HEK293 (cell line): Measurements from ENCODE around the gene ZNF865.

Experiments
- HIC1 ChIP-seq: fragments of 450-650 bp; formaldehyde crosslinking; IDR thresholded peaks from 2 replicates; pipeline ENCODE4 v1.5.1; 2016; ENCODE audit warnings: missing biosample characterization, missing genetic modification characterization
- KLF7 ChIP-seq: fragments of 450-650 bp; formaldehyde crosslinking; IDR thresholded peaks from 2 replicates; pipeline ENCODE4 v1.5.1; 2016; ENCODE audit warnings: missing biosample characterization, missing genetic modification characterization, borderline replicate concordance
- PBX3 ChIP-seq: sonication (generic); formaldehyde crosslinking; IDR thresholded peaks from 2 replicates; pipeline ENCODE4 v1.8.1; 2022; ENCODE audit warnings: mild to moderate bottlenecking, moderate library complexity, missing genetic modification reagents
- SCRT1 ChIP-seq: fragments of 450-650 bp; formaldehyde crosslinking; IDR thresholded peaks from 2 replicates; pipeline ENCODE4 v1.5.1; 2016; ENCODE audit warnings: missing biosample characterization, missing genetic modification characterization, borderline replicate concordance
- SETDB1 ChIP-seq: IDR thresholded peaks from one replicate; pipeline ENCODE4 v1.6.1; 2017; ENCODE audit warnings: mild to moderate bottlenecking, low read length, moderate library complexity, mixed read lengths; ENCODE audit not compliant: insufficient read length
- SP2 ChIP-seq: fragments of 450-650 bp; formaldehyde crosslinking; IDR thresholded peaks from 2 replicates; pipeline ENCODE4 v1.5.1; 2016; ENCODE audit warnings: missing biosample characterization, missing genetic modification characterization
- ZNF132 ChIP-seq: fragments of 450-650 bp; formaldehyde crosslinking; IDR thresholded peaks from 2 replicates; pipeline ENCODE4 v1.5.1; 2017; ENCODE audit warnings: missing biosample characterization, missing genetic modification characterization, borderline replicate concordance
- ZNF148 ChIP-seq: fragments of 450-650 bp; formaldehyde crosslinking; IDR thresholded peaks from 2 replicates; pipeline ENCODE4 v1.5.0; 2017; ENCODE audit warnings: missing biosample characterization, missing genetic modification characterization, borderline replicate concordance
- ZNF221 ChIP-seq: fragments of 450-650 bp; formaldehyde crosslinking; IDR thresholded peaks from 2 replicates; pipeline ENCODE4 v1.5.1; 2017; ENCODE audit warnings: missing biosample characterization, missing genetic modification characterization, borderline replicate concordance
- ZNF239 ChIP-seq: fragments of 450-650 bp; formaldehyde crosslinking; IDR thresholded peaks from 2 replicates; pipeline ENCODE4 v1.5.1; 2016; ENCODE audit warnings: missing biosample characterization, missing genetic modification characterization
- ZNF26 ChIP-seq: fragments of 450-650 bp; formaldehyde crosslinking; IDR thresholded peaks from 2 replicates; pipeline ENCODE4 v1.5.1; 2016; ENCODE audit warnings: missing biosample characterization, missing genetic modification characterization
- ZNF362 ChIP-seq: fragments of 450-650 bp; formaldehyde crosslinking; IDR thresholded peaks from 2 replicates; pipeline ENCODE4 v1.5.1; 2016; ENCODE audit warnings: missing biosample characterization, missing genetic modification characterization
- ZNF416 ChIP-seq: fragments of 450-650 bp; formaldehyde crosslinking; IDR thresholded peaks from 2 replicates; pipeline ENCODE4 v1.5.1; 2016; ENCODE audit warnings: missing biosample characterization, missing genetic modification characterization
- ZNF514 ChIP-seq: fragments of 450-650 bp; formaldehyde crosslinking; IDR thresholded peaks from 2 replicates; pipeline ENCODE4 v1.5.1; 2016; ENCODE audit warnings: missing biosample characterization, missing genetic modification characterization
- ZNF529 ChIP-seq: fragments of 450-650 bp; formaldehyde crosslinking; IDR thresholded peaks from 2 replicates; pipeline ENCODE4 v1.5.1; 2017; ENCODE audit warnings: missing genetic modification characterization, missing biosample characterization; ENCODE audit not compliant: insufficient replicate concordance
- ZNF555 ChIP-seq: fragments of 450-650 bp; formaldehyde crosslinking; conservative IDR thresholded peaks from 2 replicates; pipeline ENCODE4 v1.5.1; 2017; ENCODE audit warnings: missing biosample characterization, mild to moderate bottlenecking, missing genetic modification characterization, inconsistent platforms
- ZNF560 ChIP-seq: fragments of 450-650 bp; formaldehyde crosslinking; IDR thresholded peaks from 2 replicates; pipeline ENCODE4 v1.5.1; 2017; ENCODE audit warnings: missing biosample characterization, missing genetic modification characterization, borderline replicate concordance
- ZNF600 ChIP-seq: fragments of 450-650 bp; formaldehyde crosslinking; IDR thresholded peaks from 2 replicates; pipeline ENCODE4 v1.5.1; 2016; ENCODE audit warnings: missing biosample characterization, missing genetic modification characterization
- ZNF624 ChIP-seq: fragments of 450-650 bp; formaldehyde crosslinking; IDR thresholded peaks from 2 replicates; pipeline ENCODE4 v1.5.1; 2017; ENCODE audit warnings: missing biosample characterization, missing genetic modification characterization
- ZNF629 ChIP-seq: fragments of 450-650 bp; formaldehyde crosslinking; IDR thresholded peaks from 2 replicates; pipeline ENCODE4 v1.5.1; 2017; ENCODE audit warnings: missing biosample characterization, missing genetic modification characterization
- ZNF658 ChIP-seq: fragments of 450-650 bp; formaldehyde crosslinking; IDR thresholded peaks from 2 replicates; pipeline ENCODE4; 2016; ENCODE audit warnings: missing biosample characterization, missing genetic modification characterization
- ZSCAN18 ChIP-seq: fragments of 450-650 bp; formaldehyde crosslinking; IDR thresholded peaks from 2 replicates; pipeline ENCODE4 v1.5.1; 2016; ENCODE audit warnings: missing biosample characterization, missing genetic modification characterization
- ZSCAN4 ChIP-seq: fragments of 450-650 bp; formaldehyde crosslinking; IDR thresholded peaks from 2 replicates; pipeline ENCODE4 v1.5.1; 2017; ENCODE audit warnings: missing biosample characterization, missing genetic modification characterization
- ZSCAN5A ChIP-seq: fragments of 450-650 bp; formaldehyde crosslinking; IDR thresholded peaks from 2 replicates; pipeline ENCODE4 v1.5.1; 2016; ENCODE audit warnings: missing biosample characterization, missing genetic modification characterization

The ZNF865 gene

GRCh38 chr19:55599842-55600661, 5.4 kb upstream of the ZNF865 start, which contains the start of gene ZNF524 (continued):
- TF ChIP-seq ZNF148 (tag by site-specific recombination): peak; percentile 40; the same call in 1 of the 2 replicates
- TF ChIP-seq ZNF555 (tag by site-specific recombination): no peak
- no peak for TF ChIP-seq ZNF560 (tag by site-specific recombination)
- TF ChIP-seq SCRT1 (tag by site-specific recombination): no peak
- no peak for TF ChIP-seq SETDB1
- no peak for TF ChIP-seq ZNF132 (tag by site-specific recombination)
- TF ChIP-seq PBX3 (CRISPR knock-in tag): peak; percentile 72; the same call in 1 of the 2 replicates
- TF ChIP-seq ZNF629 (tag by site-specific recombination): no peak; the same call in 1 of the 2 replicates
- TF ChIP-seq ZSCAN18 (tag by site-specific recombination): 0 out of 2 replicates have a peak, but pooled peaks have one; percentile 65
- 0 out of 2 replicates have a peak, but pooled peaks have one; percentile 58 for TF ChIP-seq ZSCAN5A (tag by site-specific recombination)
- TF ChIP-seq ZNF239 (tag by site-specific recombination): no peak
- no peak for TF ChIP-seq ZNF600 (tag by site-specific recombination)
- no peak for TF ChIP-seq ZNF26 (tag by site-specific recombination)
- TF ChIP-seq KLF7 (tag by site-specific recombination): peak; percentile 97; the same call in 1 of the 2 replicates
- TF ChIP-seq ZNF514: no peak
- TF ChIP-seq SP2: no peak; the same call in 1 of the 2 replicates
- peak; percentile 76; the same call in 1 of the 2 replicates for TF ChIP-seq ZNF221 (tag by site-specific recombination)
- TF ChIP-seq HIC1 (tag by site-specific recombination): no peak
- no peak for TF ChIP-seq ZNF529 (tag by site-specific recombination)
- no peak for TF ChIP-seq ZNF362
- no peak for TF ChIP-seq ZNF624 (tag by site-specific recombination)
- TF ChIP-seq ZSCAN4 (tag by site-specific recombination): no peak
- TF ChIP-seq ZNF416 (tag by site-specific recombination): no peak
- TF ChIP-seq ZNF658: no peak
